T-cell (primary cell): ENCODE measurements around the gene ADGRG2. TPM values are rescaled to one million over a fixed set of nuclear protein-coding genes. Genes with fewer than 3 reads are reported as not detected.
A peak's percentile ranks its signal among the peaks of the same experiment; 100 is the strongest.

Experiments
- ATAC-seq, 4 experiments: fragments of 200-7000 bp in 3 of 4; fragments of 150-1000 bp in 1 of 4; cut with Tn5 transposase; replicated peaks in 1 of 4; 1 replicate in 3 of 4; 2 replicates in 1 of 4; pipeline ENCODE4 v1.10.0; 2021; ENCODE audit warnings: moderate library complexity in 3 of 4, mild to moderate bottlenecking in 2 of 4, moderate number of reproducible peaks in 1 of 4
- CTCF ChIA-PET, 2 donors: fragments of 300-600 bp; sonication (Branson Sonifier 250); formaldehyde crosslinking; loops; one replicate each; lab custom pipeline; 2022; ENCODE audit warnings: antibody characterized with exemption in 2 of 2; lab: Charles Lee
- POLR2A ChIA-PET, 2 donors: fragments of 300-600 bp; sonication (Branson Sonifier 250); formaldehyde crosslinking; loops; one replicate each; lab custom pipeline; 2022; ENCODE audit warnings: antibody characterized with exemption in 2 of 2; lab: Charles Lee
- DNase-seq, 35 experiments: peaks; one replicate each; pipeline versions ENCODE4 v3.0.0 to v3.0.0-alpha.2; 2013 to 2023
- H3K27ac ChIP-seq: one replicate; pipeline ENCODE4 v1.5.1; 2013; ENCODE audit warnings: low read length
- H3K27me3 ChIP-seq, 2 experiments: replicated peaks in 1 of 2; 1 replicate in 1 of 2; 2 replicates in 1 of 2; pipeline versions ENCODE4 v1.6.1 to v1.7.0; 2013; ENCODE audit warnings: low read length in 1 of 2, mixed read lengths in 1 of 2; ENCODE audit not compliant: control insufficient read depth in 2 of 2, insufficient read depth in 2 of 2; ENCODE audit errors: extremely low read depth in 1 of 2
- H3K36me3 ChIP-seq, 2 donors: 1 replicate in 1 of 2; 2 replicates in 1 of 2; pipeline versions ENCODE4 v1.6.1 to v1.7.0; 2013; ENCODE audit warnings: low read length in 1 of 2; ENCODE audit not compliant: control insufficient read depth in 2 of 2, insufficient read depth in 1 of 2; ENCODE audit errors: extremely low read depth in 1 of 2
- H3K4me1 ChIP-seq, 2 experiments: 1 replicate in 1 of 2; 2 replicates in 1 of 2; pipeline versions ENCODE4 v1.6.1 to v1.7.0; 2013; ENCODE audit warnings: low read length in 2 of 2, mixed read lengths in 1 of 2; ENCODE audit not compliant: insufficient read depth in 2 of 2, control insufficient read depth in 1 of 2; ENCODE audit errors: extremely low read depth in 1 of 2
- H3K4me3 ChIP-seq, 2 donors: 1 replicate in 1 of 2; 2 replicates in 1 of 2; pipeline versions ENCODE4 v1.5.1 to v1.7.0; 2013; ENCODE audit warnings: mild to moderate bottlenecking in 2 of 2, low read length in 1 of 2, moderate library complexity in 1 of 2; ENCODE audit not compliant: control insufficient read depth in 1 of 2; ENCODE audit errors: extremely low read depth in 1 of 2
- H3K9me3 ChIP-seq: 2 replicates; pipeline ENCODE4 v1.7.0; 2013
- H3K27ac Mint-ChIP-seq, 2 donors: one replicate each; pipeline ENCODE4 v1.8.0; 2020 to 2021; ENCODE audit warnings: mild to moderate bottlenecking in 2 of 2, mixed read lengths in 2 of 2
- H3K27me3 Mint-ChIP-seq, 2 donors: one replicate each; pipeline ENCODE4 v1.8.0; 2021 to 2022; ENCODE audit warnings: mixed read lengths in 2 of 2
- H3K36me3 Mint-ChIP-seq: one replicate; pipeline ENCODE4 v1.8.0; 2021; ENCODE audit warnings: mixed read lengths
- H3K4me1 Mint-ChIP-seq, 3 donors: one replicate each; pipeline ENCODE4 v1.8.0; 2020 to 2022; ENCODE audit warnings: mixed read lengths in 3 of 3, mild to moderate bottlenecking in 1 of 3
- H3K4me3 Mint-ChIP-seq, 3 donors: one replicate each; pipeline ENCODE4 v1.8.0; 2020 to 2022; ENCODE audit warnings: mild to moderate bottlenecking in 3 of 3, mixed read lengths in 3 of 3, moderate library complexity in 3 of 3
- H3K9me3 Mint-ChIP-seq, 3 donors: one replicate each; pipeline ENCODE4 v1.8.0; 2020 to 2022; ENCODE audit warnings: mixed read lengths in 3 of 3
- WGBS: methylation state at CpG from one replicate; pipeline ENCODE4 v1.1.5; 2013; ENCODE audit warnings: missing lambda C conversion rate; ENCODE audit not compliant: insufficient coverage; 5-methylcytosine and 5-hydroxymethylcytosine counted together
- total RNA-seq, 35 experiments: library from RNA in 6 of 35; stranded (reverse) in 6 of 35; fragments of 120-200 nt in 1 of 35; gene quantifications; one replicate each; pipeline versions ENCODE4 v1.2.1 to v1.2.4 and lab custom pipeline; 2013 to 2026

Gene ADGRG2
- total RNA-seq, 5 donors from 2014 or later (not counting 1 experiment from before 2014, with no cell fraction given) = not detected

DNA sequence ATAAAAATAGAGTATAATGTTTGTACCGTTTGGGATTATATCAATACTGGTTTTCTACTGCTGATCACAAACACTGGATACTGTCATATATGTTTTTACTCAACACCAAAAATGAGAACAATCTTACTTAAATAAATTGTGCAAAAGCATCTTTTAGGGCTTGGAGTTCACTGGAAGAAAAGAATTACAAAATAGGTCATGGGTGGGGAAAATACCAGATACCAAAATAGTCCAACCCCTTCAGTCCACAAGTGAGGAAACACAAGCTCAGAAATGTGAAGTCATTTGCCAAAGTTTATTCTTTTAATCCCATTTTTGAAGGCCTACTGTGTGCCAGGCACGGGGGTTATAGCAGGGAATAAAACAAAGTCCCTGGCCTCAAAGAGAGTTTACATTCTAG, 64.4 kb downstream of the ADGRG2 start:
- H3K4me3 Mint-ChIP-seq = no peak overlapping the region
- H3K27me3 Mint-ChIP-seq = no peaks in the 10 kb centered on the region
- no peaks in the 10 kb centered on the region for H3K4me1 Mint-ChIP-seq
- no peak overlapping the region for H3K27ac Mint-ChIP-seq
- POLR2A ChIA-PET = no interaction called here
- H3K36me3 Mint-ChIP-seq = no peaks in the 10 kb centered on the region
- Histone ChIP-seq H3K4me3 (no peak overlapping the region), H3K27me3 (peaks cover 0 to 2% of the 10 kb centered on the region in 2 experiments), H3K36me3 (no peaks in the 10 kb centered on the region), H3K9me3 (no peaks in the 10 kb centered on the region), H3K27ac (no peak overlapping the region), H3K4me1 (no peaks in the 10 kb centered on the region)
- H3K9me3 Mint-ChIP-seq = peaks cover 0 to 9% (median 0%) of the 10 kb centered on the region in 3 donors
- ATAC-seq (no peak), DNase-seq (no peak)
- CTCF ChIA-PET = no interaction called here
- no CpG with 5 or more reads among the region's 2 CpGs for WGBS

DNA sequence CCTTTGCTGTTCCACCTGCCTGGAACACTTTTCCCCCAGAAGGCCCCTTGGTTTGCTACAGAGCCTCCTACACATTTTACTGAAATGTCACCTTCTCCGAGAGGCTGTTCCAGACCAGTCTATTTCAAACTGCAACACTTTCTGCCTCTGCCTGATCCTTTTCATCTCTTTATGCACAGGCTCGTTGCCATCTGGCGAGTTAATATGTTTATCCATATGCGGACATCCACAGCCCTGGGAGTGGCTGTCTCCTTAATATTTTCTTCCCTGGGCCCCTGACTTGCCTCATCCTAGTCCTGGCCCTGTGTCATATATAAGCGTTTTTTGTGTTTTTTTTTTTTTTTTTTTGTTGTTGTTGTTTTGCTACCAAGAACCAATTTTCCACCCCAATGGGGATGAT, 73.2 kb downstream of the ADGRG2 start:
- Histone ChIP-seq H3K36me3 (no peaks in the 10 kb centered on the region), H3K27ac (no peak overlapping the region), H3K4me3 (no peak overlapping the region), H3K9me3 (no peaks in the 10 kb centered on the region), H3K27me3 (no peaks in the 10 kb centered on the region), H3K4me1 (no peaks in the 10 kb centered on the region)
- Mint-ChIP-seq H3K27me3 (peaks cover 2 to 5% of the 10 kb centered on the region in 2 donors), H3K4me1 (no peaks in the 10 kb centered on the region), H3K36me3 (no peaks in the 10 kb centered on the region), H3K9me3 (peaks cover 0 to 3% (median 0%) of the 10 kb centered on the region in 3 donors), H3K27ac (no peak overlapping the region), H3K4me3 (no peak overlapping the region)
- ChIA-PET POLR2A (no interaction called here), CTCF (no interaction called here)
- ATAC-seq (no peak), DNase-seq (no peak)
- 82% methylated on average over 3 of the region's 5 CpGs for WGBS

DNA sequence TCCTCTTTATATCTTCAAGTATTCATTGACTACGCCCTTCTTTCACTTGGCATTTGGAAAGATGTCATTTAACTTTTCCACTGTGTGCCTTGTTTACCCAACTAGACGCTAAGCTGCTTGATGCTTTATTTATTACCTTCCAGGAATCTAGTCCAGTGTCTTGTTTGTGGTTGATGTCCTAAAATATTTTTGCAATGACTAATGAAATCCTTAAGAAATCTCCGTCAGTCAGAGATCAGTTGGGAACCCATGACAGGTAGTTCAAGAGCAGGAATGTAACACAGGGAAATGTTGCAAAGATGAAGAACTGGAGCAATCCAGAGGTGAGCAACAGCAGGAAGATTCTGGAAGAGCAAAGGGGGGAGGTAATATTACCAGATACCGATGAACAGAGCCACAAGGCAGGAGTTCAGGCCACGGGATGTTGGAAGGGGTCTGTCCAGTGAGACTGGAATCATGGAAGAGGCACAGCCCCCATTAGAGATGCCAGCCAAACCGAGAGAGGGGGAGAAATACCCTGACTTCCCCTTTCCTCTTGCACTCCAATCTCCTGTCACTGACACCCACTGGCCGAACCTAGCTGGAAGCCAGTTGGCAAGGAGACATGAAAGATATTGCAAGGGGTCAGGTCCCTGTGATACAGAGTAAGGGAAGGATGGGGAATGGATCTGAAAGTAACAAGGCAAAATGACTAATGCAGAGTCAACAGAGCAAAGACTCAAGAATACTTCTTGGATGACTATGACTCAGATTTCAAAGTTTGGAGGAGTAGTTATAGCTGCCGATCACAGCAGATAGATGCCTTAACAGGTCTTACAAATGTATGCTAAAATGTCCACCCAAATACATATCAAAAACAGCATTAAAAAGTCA, 75.7 kb downstream of the ADGRG2 start:
- Histone ChIP-seq H3K36me3 (no peaks in the 10 kb centered on the region), H3K27me3 (no peaks in the 10 kb centered on the region), H3K27ac (no peak overlapping the region), H3K4me3 (no peak overlapping the region), H3K4me1 (no peaks in the 10 kb centered on the region), H3K9me3 (no peaks in the 10 kb centered on the region)
- Mint-ChIP-seq H3K4me3 (no peak overlapping the region), H3K9me3 (peaks cover 0 to 3% (median 0%) of the 10 kb centered on the region in 3 donors), H3K27me3 (peaks cover 2 to 5% of the 10 kb centered on the region in 2 donors), H3K36me3 (no peaks in the 10 kb centered on the region), H3K27ac (no peak overlapping the region), H3K4me1 (no peaks in the 10 kb centered on the region)
- WGBS = 88% methylated on average over 1 of the region's 8 CpGs
- POLR2A ChIA-PET = no interaction called here
- CTCF ChIA-PET = no interaction called here
- ATAC-seq = no peak
- DNase-seq = no peak

- H3K36me3 Mint-ChIP-seq = no peaks in the 10 kb centered on the region
- H3K4me1 Mint-ChIP-seq = no peaks in the 10 kb centered on the region
- WGBS = no CpG with 5 or more reads among the region's 3 CpGs
- CTCF ChIA-PET = interaction anchor here in 1 of 2 donors (1.2 kb wide), 1 partner anchor 294 kb away, joined by 9 read pairs; no protein-coding TSS in a partner anchor
- no peak overlapping the region for H3K27ac ChIP-seq
- no peaks in the 10 kb centered on the region for H3K4me1 ChIP-seq
- peaks cover 0 to 6% of the 10 kb centered on the region in 2 donors for H3K27me3 Mint-ChIP-seq
- H3K4me3 ChIP-seq = no peak overlapping the region
- DNase-seq (peak in 1 of 35 experiments; percentile 1), ATAC-seq (no peak)
- no peaks in the 10 kb centered on the region for H3K36me3 ChIP-seq
- H3K9me3 Mint-ChIP-seq = no peaks in the 10 kb centered on the region
- no peak overlapping the region for H3K27ac Mint-ChIP-seq
- no peak overlapping the region for H3K4me3 Mint-ChIP-seq
- POLR2A ChIA-PET = no interaction called here
- H3K9me3 ChIP-seq = no peaks in the 10 kb centered on the region
- H3K27me3 ChIP-seq = peaks cover 0 to 2% of the 10 kb centered on the region in 2 experiments
Measured at GRCh38 chrX:19040373-19040772, 81.9 kb downstream of the ADGRG2 start.

DNA sequence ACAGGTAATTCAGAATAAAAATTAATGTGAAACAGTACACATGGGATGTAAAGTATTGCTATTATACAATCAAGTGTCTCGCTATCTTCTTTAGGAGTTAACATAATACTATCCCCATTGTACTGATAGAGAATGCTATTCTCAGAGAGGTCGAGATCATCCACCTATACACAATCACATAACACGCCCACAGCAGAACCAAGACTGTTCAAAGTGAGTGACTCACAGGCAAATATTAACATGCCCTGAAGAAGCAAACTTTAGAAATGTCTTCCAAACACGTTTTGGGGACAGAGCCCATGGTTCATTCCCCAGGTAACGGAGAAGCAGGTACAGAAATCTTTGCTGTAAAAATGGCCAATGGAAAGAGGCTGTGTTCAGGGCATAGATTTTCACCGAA, 88.2 kb downstream of the ADGRG2 start:
- no peaks in the 10 kb centered on the region for H3K36me3 ChIP-seq
- H3K27me3 ChIP-seq = peaks cover 0 to 2% of the 10 kb centered on the region in 2 experiments
- Mint-ChIP-seq H3K4me1 (no peaks in the 10 kb centered on the region), H3K9me3 (no peaks in the 10 kb centered on the region), H3K36me3 (peaks cover 3% of the 10 kb centered on the region), H3K27ac (no peak overlapping the region), H3K4me3 (no peak overlapping the region), H3K27me3 (peaks cover 0 to 9% of the 10 kb centered on the region in 2 donors)
- H3K4me1 ChIP-seq = no peaks in the 10 kb centered on the region
- H3K27ac ChIP-seq = no peak overlapping the region
- no peaks in the 10 kb centered on the region for H3K9me3 ChIP-seq
- DNase-seq = no peak
- ChIA-PET CTCF (no interaction called here), POLR2A (no interaction called here)
- no peak for ATAC-seq
- no peak overlapping the region for H3K4me3 ChIP-seq
- WGBS = no CpG with 5 or more reads among the region's 6 CpGs

DNA sequence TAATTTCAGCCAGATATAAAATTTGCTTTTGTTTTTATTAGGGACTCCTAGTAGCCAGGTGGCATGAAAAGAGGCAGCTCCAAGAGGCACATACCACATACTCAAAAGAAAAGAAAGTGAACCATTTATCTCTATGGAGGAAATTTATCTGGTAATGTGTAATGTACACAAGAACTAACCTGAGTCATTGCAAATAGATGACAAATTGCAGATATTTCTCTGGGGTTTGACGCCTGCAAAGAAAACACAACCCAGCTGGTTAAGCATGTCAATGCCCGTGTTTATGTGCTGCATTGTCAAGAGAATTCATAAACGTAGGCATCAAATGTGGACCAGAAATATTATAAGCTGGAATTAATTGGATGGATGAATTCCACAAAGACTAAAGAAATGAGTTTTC, 91.5 kb downstream of the ADGRG2 start:
- WGBS = 100% methylated on average over 1 of the region's 3 CpGs
- H3K27me3 ChIP-seq = no peaks in the 10 kb centered on the region
- no peak overlapping the region for H3K4me3 Mint-ChIP-seq
- no peak overlapping the region for H3K27ac Mint-ChIP-seq
- POLR2A ChIA-PET = no interaction called here
- H3K36me3 Mint-ChIP-seq = peaks cover 3% of the 10 kb centered on the region
- H3K9me3 ChIP-seq = no peaks in the 10 kb centered on the region
- H3K9me3 Mint-ChIP-seq = no peaks in the 10 kb centered on the region
- no peaks in the 10 kb centered on the region for H3K36me3 ChIP-seq
- no peaks in the 10 kb centered on the region for H3K4me1 ChIP-seq
- no peak overlapping the region for H3K4me3 ChIP-seq
- H3K27ac ChIP-seq = no peak overlapping the region
- CTCF ChIA-PET = interaction anchor here in 1 of 2 donors (0.6 kb wide), 1 partner anchor 1586 kb away, joined by 5 read pairs; no protein-coding TSS in a partner anchor
- no peak for DNase-seq
- H3K27me3 Mint-ChIP-seq = peaks cover 0 to 4% of the 10 kb centered on the region in 2 donors
- H3K4me1 Mint-ChIP-seq = no peaks in the 10 kb centered on the region
- ATAC-seq = no peak
